HS-5 (cell line): Measurements from ENCODE around the gene ITK.
"Not testable (repeated sequence)": the region's sequence is repeated elsewhere in the genome, so short reads cannot be mapped to it uniquely, and the experiment has no call there.

Source experiments
- DNase-seq: peaks from one replicate; pipeline ENCODE4 v3.0.0-alpha.2; 2012; ENCODE audit warnings: low read depth

Gene ITK

GRCh38 chr5:157212307-157212706 is 31.7 kb downstream of the ITK start:
- no peak for DNase-seq

DNA sequence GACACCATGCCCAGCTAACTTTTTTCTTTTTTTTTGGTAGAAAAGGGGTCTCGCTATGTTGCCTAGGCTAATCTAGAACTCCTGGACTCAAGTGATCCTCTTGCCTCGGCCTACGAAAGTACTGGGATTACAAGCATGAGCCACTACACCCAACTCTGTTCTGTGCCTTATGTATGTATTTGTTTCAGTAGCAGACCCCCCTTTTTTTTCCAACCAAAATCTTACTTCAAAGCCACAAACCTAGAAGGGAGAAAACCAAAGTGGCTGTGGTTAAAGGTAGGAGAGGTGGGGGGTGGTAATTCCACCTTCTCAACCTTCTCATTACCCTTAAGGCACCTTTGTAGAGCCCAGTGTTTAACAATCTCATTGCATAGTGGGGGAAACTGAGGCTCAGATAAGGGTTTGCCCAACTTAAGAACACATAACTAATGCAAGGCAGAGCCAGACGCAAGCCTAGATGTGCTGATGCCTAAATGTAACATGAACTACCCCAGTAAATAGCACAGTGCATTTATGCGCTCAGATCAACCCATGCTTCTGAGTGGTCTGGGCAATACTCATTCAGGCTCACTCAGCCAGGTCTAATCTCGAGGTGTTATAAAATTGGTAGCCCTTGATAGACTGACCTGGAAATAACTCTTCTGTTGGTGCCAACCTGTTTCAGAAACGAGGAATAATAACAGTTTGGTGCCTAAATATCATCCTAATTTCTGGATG is 33.0 kb downstream of the ITK start:
- DNase-seq, result no peak

GRCh38 chr5:157214415-157214814 is 33.8 kb downstream of the ITK start:
- DNase-seq, result no peak

DNA sequence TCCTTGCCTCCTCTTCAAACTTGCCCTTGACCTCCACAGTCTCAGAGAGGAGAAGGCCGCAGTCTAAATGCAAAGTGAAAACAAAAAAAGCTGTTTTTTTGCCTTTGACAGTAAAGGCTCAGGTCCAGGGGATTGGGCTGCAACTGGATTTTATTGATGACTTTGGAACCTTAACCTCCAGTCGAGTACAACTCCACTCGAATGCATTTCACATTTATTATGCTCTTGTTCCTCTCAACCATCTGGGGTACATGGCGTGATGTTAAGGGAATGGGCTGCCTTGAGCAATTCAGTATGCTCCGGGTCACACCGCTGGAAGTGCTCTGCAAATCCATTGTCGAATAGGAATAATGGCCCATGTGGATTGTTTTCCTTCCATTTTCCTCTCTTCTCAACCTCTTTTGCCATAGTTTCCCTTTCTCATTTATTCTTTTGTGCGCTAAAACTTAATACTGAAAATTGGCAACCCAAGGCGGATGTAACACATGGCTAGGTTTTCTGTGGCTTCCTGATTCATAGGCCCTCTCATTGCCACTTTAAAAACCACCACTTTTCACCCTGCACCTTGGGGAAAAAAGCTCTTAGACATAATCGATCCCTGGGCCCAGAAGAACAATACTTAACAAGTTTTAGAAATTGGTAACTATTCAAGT is 34.3 kb downstream of the ITK start:
- no peak for DNase-seq

- no peak for DNase-seq
Observed at GRCh38 chr5:157215514-157216167, 35.0 kb downstream of the ITK start.

- no peak for DNase-seq
Observed at GRCh38 chr5:157216391-157217142, 35.9 kb downstream of the ITK start.

DNA sequence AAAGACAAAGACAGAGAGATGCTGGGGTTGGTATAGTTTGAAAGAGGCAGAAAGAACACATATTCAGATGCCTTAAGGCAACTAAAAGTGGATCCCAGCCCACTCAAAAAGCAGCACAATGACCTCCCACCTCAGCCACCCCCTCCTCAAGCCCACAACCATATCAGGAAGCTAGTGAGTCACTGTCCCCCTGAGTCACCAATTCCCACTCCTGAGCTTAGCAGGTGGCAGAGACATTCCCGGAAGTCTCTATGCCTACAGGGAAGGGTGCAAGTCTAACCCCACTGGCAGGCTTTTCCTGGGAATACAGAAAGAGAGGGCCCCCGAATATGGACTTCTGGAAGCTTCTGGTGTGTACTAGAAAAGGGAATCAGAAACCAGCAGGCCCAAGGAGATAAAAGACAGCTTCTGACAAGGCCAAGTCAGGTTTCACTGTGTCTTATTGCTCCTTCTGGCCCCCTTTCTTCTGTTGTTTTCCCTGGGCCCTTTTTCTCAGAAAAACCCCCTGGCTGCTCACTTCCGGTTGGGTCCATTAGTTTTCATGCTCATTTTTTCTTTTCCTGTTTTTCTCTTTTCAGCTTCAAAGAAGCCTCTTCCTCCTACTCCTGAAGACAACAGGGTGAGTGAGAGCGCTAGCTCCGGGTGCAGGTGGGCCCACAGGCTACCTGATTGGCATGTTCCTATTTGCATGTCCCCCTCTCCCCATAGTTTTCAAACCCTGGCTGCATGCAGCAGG is 36.8 kb downstream of the ITK start:
- DNase-seq, result no peak

DNA sequence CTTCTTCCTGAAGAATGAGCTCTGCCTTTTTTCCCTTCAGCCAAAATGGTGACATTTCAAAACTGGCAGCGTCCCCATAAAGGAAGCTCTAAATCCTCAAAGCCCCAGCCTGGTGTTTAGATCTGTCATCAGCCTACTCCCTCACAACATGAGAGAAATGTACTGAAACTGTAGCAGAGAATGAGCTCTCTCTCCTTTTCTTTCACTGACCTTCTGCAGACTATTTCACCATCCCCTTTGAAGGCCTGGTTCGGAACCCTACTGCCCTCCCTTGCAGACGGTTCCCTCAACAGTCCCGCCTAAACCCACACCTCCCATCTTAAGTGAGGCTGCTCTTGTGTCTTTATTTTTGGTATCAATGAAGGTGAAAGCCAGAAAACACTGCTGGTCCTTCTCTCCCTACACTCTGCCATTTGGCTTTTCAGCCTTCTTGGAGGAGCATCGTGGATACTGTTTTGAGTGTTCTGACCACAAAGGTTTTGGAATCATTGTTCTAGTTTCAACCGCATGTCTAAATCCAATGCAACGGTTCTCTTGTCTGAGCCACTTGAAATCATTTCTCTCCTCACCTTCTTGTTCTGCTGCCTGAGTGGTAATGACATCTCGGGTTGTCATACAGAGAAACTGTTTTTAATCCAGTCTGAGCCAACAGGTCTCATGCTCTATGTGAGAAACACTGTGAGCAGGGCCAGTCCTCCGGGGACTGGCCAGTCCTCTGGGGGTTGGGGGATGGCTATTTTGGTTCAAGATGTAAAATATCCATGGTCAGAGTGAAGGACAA is 39.0 kb downstream of the ITK start:
- DNase-seq, result no peak

GRCh38 chr5:157221959-157222358 is 41.3 kb downstream of the ITK start:
- no peak for DNase-seq

DNA sequence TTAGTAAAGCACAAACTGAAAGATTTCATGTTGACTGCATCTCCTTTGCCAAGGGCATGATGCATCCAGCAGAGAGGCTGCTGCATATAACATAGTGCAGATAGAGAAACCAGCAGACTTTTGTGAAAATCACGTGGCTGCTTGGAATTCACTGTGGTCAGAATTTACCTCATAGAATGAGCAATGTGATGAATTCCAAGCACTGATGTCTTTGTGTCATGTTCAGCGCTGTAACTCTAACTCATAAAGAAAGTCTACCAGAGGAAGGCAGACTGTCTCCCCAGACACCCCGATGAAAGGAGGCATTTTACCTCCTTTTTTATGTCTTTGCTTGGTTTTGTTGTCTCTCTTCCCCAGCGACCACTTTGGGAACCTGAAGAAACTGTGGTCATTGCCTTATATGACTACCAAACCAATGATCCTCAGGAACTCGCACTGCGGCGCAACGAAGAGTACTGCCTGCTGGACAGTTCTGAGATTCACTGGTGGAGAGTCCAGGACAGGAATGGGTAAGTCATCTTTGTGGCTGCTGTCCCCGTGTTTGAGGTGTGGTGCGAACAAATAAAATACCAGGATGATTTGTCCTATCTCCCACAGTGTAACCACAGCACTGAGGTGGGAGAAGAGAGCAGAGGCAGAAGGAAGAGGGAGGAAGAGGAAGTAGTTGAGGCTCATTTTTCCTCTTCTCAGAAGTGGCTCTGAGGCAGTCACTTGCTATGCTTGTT is 42.0 kb downstream of the ITK start:
- peak; percentile 36 for DNase-seq

DNA sequence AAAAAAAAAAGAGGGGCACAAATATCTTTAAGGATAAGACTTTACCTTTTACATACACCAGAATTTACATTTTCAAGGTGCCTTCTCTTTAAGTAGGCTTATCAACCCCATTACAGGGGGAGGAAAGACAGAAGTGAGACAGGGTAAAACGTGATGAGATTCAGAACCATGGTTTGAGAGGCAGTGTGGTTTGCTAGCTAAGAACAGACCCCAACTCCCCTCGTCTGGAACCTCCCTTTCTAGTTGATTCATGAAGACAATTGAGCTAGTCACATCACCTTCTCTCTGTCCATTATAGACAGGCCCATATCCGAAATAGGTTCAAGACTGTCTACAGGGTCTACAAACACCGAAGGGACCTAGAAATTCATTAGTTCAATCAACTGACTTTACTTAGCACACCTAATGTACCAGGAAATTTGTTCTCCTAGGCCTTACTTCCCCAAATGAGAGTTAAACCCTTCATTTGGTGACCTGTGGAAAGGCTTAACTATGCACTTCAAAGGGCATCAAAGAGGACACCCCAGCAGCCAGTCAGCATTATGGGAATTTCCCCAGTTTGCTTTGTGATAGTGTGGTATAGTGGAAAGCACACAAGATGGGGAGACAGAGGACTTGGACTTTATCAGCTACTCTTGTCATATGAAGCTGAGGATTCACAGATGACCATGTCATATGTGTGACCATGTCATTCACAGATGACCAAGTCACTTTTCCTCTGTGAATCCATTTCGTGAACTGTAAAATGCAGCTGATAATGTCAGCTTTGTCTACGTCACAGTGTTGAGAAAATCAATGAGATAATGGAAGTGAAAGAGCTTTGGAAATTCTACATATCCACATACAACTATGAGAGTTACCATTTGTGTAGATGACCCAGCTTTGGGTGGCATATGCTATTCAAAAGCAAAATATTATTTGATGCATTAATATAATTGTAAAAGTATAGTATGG is 45.1 kb downstream of the ITK start:
- DNase-seq, result no peak

DNA sequence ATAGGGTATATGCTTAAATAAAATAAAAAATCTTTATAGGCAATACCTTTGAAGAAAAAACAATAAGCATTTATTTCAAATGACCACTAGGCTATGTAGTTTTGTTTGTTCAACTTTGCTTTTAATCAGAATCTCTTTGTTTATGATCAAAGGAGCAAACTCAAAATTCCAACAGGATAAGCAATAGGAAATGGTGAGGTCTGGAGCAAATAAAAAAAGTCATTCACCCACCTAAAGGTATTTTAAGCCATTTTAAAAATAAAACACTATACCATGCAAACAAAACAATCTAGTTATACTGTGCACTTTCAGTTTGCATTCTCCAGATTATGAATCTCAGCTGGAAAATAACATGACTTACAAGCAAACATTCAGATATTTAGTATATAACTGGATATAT is 50.0 kb downstream of the ITK start:
- DNase-seq, result no peak

- no peak for DNase-seq
Observed at GRCh38 chr5:157232706-157233105, 52.1 kb downstream of the ITK start.

DNA sequence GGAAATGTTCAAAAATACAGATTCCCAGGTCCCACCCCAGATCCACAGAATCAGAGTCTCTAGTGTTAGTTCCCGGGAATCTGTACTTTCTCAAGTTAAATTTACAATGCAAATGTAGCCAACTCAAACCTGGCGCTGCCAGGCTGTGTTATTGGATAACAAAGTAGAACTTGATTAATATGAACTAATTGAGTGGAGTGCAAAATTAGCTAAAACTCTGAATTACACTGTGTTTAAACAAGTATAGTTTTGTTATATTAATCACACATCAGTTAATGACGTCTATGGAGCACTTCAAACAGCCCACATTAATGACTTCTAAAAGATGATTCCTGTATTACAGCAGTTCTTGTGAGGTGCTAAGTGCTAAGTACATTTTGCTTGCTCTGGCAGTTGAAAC is 52.9 kb downstream of the ITK start:
- DNase-seq, result no peak

GRCh38 chr5:157236423-157236822 is 55.8 kb downstream of the ITK start:
- no peak for DNase-seq

DNA sequence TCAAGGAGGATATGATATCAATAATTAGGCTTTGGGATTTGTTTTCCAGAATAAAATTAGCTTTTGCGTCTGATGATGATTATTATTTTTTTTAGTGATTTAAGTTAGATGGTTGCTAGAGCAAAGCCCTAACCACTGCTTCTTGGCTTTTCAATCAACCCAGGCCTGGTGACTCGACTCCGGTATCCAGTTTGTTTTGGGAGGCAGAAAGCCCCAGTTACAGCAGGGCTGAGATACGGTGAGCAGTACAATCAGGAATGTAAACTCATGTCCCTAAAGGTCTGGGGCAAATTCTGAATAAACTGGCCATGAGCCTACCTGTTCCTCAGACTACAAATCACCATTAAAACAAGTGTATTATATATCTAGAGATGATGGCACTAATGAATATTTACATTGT is 60.8 kb downstream of the ITK start:
- no peak for DNase-seq

- DNase-seq, result not testable (repeated sequence)
Observed at GRCh38 chr5:157244704-157245103, 64.1 kb downstream of the ITK start.

DNA sequence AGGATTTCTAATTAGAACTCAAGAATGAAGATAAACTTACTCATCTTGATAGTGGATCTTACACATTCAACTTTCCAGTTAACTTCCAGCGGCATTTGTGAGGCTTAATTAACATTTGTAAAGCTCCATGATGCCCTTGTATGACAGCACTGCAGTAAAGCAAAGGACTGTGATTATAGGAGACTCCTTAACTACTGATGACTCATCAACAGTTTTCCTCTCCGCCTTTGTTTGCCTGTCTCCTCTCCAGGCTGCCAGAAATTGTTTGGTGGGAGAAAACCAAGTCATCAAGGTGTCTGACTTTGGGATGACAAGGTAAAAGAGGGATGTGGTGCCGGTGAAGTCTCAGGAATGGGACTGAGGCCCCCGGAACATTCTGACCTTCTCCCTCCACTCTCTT is 64.8 kb downstream of the ITK start:
- no peak for DNase-seq

DNA sequence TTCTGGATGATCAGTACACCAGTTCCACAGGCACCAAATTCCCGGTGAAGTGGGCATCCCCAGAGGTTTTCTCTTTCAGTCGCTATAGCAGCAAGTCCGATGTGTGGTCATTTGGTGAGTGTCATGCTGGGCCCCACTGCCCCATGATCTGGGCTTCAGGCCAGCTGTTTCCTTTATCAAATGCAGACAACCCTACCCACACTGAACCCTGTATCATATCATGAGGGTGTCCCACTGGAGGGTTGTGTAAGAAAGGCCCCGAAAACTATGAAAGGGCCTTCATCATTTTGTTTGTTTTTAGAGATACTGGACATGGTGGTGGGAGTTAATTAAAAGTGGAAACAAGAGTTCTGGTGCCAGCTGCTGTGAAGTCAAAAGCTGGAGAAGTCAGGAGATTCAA is 65.2 kb downstream of the ITK start:
- DNase-seq, result no peak
